ENCODE data around the gene RGL3. TPM values are rescaled to one million over a fixed set of nuclear protein-coding genes. Genes with fewer than 3 reads are reported as not detected.
"Not testable (repeated sequence)": the region's sequence is repeated elsewhere in the genome, so short reads cannot be mapped to it uniquely, and the experiment has no call there.

The RGL3 gene
- total RNA-seq, 2 experiments from 2014 or later: 0.49 TPM; not detected in 1

DNA sequence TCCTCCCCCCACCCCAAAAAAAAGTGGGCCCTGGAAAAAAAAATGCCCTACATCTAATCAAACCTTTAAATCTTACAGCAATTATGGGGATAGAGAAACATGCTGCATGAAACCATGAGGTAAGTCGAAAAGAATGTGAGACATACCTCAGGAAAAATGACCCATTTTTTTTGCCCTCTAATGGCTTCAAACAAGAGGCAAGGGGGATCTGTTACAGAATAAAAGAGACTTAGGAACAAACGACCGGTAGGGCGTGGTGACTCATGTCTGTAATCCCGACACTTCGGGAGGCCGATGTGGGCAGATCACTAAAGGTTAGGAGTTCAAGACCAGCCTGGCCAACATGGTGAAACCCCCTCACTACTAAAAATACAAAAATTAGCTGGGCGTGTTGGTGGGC lies 8.4 kb downstream of the RGL3 start:
- Histone ChIP-seq H3K27ac (ENCODE audit: low read depth, low read length, poor library complexity, severe bottlenecking) (no peak overlapping the region), H3K9me2 (ENCODE audit: insufficient read depth, low read length) (no peaks in the 10 kb centered on the region), H3K4me3 (ENCODE audit: low read depth, low read length, poor library complexity, severe bottlenecking) (no peak overlapping the region), H4K20me1 (ENCODE audit: insufficient read depth, low read length) (no peaks in the 10 kb centered on the region), H3K4me1 (ENCODE audit: insufficient read depth, low read length, poor library complexity, severe bottlenecking) (no peaks in the 10 kb centered on the region), H3K36me3 (ENCODE audit: insufficient read depth, low read length) (no peaks in the 10 kb centered on the region), H3K79me2 (ENCODE audit: insufficient read depth, low read depth, low read length) (no peaks in the 10 kb centered on the region), H3K4me2 (ENCODE audit: low read length) (no peak overlapping the region), H3K9me3 (ENCODE audit: low read length) (no peaks in the 10 kb centered on the region), H2AFZ (ENCODE audit: low read length) (no peak overlapping the region)
- ChIA-PET POLR2A (no interaction called here), CTCF (ENCODE audit: unreplicated experiment) (no interaction called here)
- no peak for DNase-seq (ENCODE audit: low spot score)
- no TSS peak for BruUV-seq (replicated peaks)
- TF ChIP-seq EZH2phosphoT487 (IDR thresholded peaks at IDR 0.05; ENCODE audit: borderline replicate concordance, low read depth, low read length): no peak
- TF ChIP-seq, protein P1, sequence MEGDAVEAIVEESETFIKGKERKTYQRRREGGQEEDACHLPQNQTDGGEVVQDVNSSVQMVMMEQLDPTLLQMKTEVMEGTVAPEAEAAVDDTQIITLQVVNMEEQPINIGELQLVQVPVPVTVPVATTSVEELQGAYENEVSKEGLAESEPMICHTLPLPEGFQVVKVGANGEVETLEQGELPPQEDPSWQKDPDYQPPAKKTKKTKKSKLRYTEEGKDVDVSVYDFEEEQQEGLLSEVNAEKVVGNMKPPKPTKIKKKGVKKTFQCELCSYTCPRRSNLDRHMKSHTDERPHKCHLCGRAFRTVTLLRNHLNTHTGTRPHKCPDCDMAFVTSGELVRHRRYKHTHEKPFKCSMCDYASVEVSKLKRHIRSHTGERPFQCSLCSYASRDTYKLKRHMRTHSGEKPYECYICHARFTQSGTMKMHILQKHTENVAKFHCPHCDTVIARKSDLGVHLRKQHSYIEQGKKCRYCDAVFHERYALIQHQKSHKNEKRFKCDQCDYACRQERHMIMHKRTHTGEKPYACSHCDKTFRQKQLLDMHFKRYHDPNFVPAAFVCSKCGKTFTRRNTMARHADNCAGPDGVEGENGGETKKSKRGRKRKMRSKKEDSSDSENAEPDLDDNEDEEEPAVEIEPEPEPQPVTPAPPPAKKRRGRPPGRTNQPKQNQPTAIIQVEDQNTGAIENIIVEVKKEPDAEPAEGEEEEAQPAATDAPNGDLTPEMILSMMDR (conservative IDR thresholded peaks at IDR 0.05; ENCODE audit: low read length): no peak
- intact Hi-C loops (cut with micrococcal nuclease; ENCODE audit: unreplicated experiment): no loop called here

DNA sequence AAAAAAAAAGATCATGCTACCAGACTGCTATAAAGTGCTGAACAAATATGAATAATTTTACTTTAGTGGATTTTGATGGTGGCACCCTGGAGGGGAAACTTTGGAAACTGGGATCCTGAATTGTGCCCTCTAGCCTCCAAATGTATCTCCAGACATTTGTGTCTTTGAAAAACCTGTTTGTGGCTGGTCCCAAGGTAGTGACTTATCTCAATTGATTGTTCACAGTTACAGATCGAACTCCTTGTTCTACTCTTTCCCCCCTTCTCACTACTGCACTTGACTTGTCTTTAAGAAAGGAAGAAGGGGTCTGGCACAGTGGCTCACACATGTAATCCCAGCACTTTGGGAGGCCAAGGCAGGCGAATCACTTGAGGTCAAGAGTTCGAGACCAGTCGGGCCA lies 10.5 kb downstream of the RGL3 start:
- ChIA-PET CTCF (ENCODE audit: unreplicated experiment) (no interaction called here), POLR2A (interaction anchor here (0.7 kb wide), 1 partner anchor 13 kb away, joined by 3 read pairs; no protein-coding TSS in a partner anchor)
- Histone ChIP-seq H4K20me1 (ENCODE audit: insufficient read depth, low read length) (no peaks in the 10 kb centered on the region), H3K4me2 (ENCODE audit: low read length) (no peak overlapping the region), H3K79me2 (ENCODE audit: insufficient read depth, low read depth, low read length) (no peaks in the 10 kb centered on the region), H3K4me1 (ENCODE audit: insufficient read depth, low read length, poor library complexity, severe bottlenecking) (no peaks in the 10 kb centered on the region), H3K27ac (ENCODE audit: low read depth, low read length, poor library complexity, severe bottlenecking) (no peak overlapping the region), H3K36me3 (ENCODE audit: insufficient read depth, low read length) (no peaks in the 10 kb centered on the region), H3K4me3 (ENCODE audit: low read depth, low read length, poor library complexity, severe bottlenecking) (no peak overlapping the region), H3K9me3 (ENCODE audit: low read length) (no peaks in the 10 kb centered on the region), H3K9me2 (ENCODE audit: insufficient read depth, low read length) (no peaks in the 10 kb centered on the region), H2AFZ (ENCODE audit: low read length) (no peak overlapping the region)
- TF ChIP-seq EZH2phosphoT487 (IDR thresholded peaks at IDR 0.05; ENCODE audit: borderline replicate concordance, low read depth, low read length): no peak
- TF ChIP-seq, protein P1 (conservative IDR thresholded peaks at IDR 0.05; ENCODE audit: low read length): no peak
- intact Hi-C loops (cut with micrococcal nuclease; ENCODE audit: unreplicated experiment): no loop called here
- no TSS peak for BruUV-seq (replicated peaks)
- DNase-seq (ENCODE audit: low spot score): no peak

DNA sequence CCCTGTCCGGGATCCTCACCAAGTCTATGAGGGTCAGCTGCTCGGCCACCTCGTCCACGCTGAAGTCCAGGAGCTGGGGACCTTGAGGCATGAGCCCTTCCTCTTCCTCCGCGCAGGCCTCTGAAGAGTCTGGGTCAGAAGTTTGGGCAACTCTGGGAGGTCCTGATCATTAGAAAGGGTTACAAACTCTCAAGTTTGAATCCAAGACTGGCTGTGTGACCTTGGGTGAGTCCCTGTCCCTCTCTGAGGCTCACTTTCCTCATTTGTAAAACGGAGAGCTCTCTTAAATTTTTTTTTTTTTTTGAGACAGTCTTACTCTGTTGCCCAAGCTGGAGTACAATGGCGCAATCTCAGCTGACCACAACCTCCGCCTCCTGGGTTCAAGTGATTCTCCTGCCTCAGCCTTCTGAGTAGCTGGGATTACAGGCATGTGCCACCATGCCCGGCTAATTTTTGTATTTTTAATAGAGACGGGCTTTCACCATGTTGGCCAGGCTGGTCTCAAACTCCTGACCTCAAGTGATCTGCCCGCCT lies 12.3 kb downstream of the RGL3 start:
- CTCF ChIA-PET (ENCODE audit: unreplicated experiment): interaction anchor here (0.6 kb wide), 1 partner anchor 1386 kb away, joined by 3 read pairs; no protein-coding TSS in a partner anchor
- not testable (repeated sequence) for BruUV-seq (replicated peaks)

More for the DNA sequence above, 12.3 kb downstream of the RGL3 start:
- H3K4me2 ChIP-seq (ENCODE audit: low read length); DNase-seq (ENCODE audit: low spot score); H3K36me3 ChIP-seq (ENCODE audit: insufficient read depth, low read length); H3K4me3 ChIP-seq (ENCODE audit: low read depth, low read length, poor library complexity, severe bottlenecking); H2AFZ ChIP-seq (ENCODE audit: low read length); POLR2A ChIA-PET; H3K4me1 ChIP-seq (ENCODE audit: insufficient read depth, low read length, poor library complexity, severe bottlenecking); H4K20me1 ChIP-seq (ENCODE audit: insufficient read depth, low read length); H3K9me2 ChIP-seq (ENCODE audit: insufficient read depth, low read length); H3K9me3 ChIP-seq (ENCODE audit: low read length); intact Hi-C loops (cut with micrococcal nuclease; ENCODE audit: unreplicated experiment); H3K79me2 ChIP-seq (ENCODE audit: insufficient read depth, low read depth, low read length); H3K27ac ChIP-seq (ENCODE audit: low read depth, low read length, poor library complexity, severe bottlenecking): not testable (repeated sequence)

All from OCI-LY7 (cell line).